ENCODE results near the gene BAIAP2. TPM values are rescaled to one million over a fixed set of nuclear protein-coding genes. Genes with fewer than 3 reads are reported as not detected.

The BAIAP2 gene
- total and polyA plus RNA-seq, 9 donors = 12.0 to 80.6 (median 23.2) TPM

GRCh38 chr17:81082177-81083073 is 47.5 kb downstream of the BAIAP2 start:
- Histone ChIP-seq H3K9me3 (no peaks in the 10 kb centered on the region), H3K36me3 (no peaks in the 10 kb centered on the region), H3K27me3 (no peaks in the 10 kb centered on the region), H3K4me3 (no peak overlapping the region), H3K4me1 (ENCODE audit: insufficient read depth) (no peaks in the 10 kb centered on the region), H3K27ac (no peak overlapping the region)
- intact Hi-C loops (cut with DNase I) = no loop called here
- WGBS, 3 donors = 88 to 92% (median 88%) methylated on average over 33 of the region's 33 CpGs
- no peak for DNase-seq
- TF ChIP-seq EP300 (IDR thresholded peaks at IDR 0.05) = no peak
- no peak for TF ChIP-seq CTCF (IDR thresholded peaks at IDR 0.05)
- no peak for TF ChIP-seq POLR2A (IDR thresholded peaks at IDR 0.05)

GRCh38 chr17:81083125-81083765 is 48.3 kb downstream of the BAIAP2 start:
- no peaks in the 10 kb centered on the region for H3K9me3 ChIP-seq
- intact Hi-C loops (cut with DNase I) = no loop called here
- peak in 1 of 5 donors; percentile 41 for DNase-seq
- TF ChIP-seq EP300 (IDR thresholded peaks at IDR 0.05) (no peak), CTCF (IDR thresholded peaks at IDR 0.05) (no peak), POLR2A (IDR thresholded peaks at IDR 0.05) (no peak)
- no peak overlapping the region for H3K4me3 ChIP-seq
- WGBS, 3 donors = 66 to 74% (median 74%) methylated on average over 27 of the region's 27 CpGs
- H3K27me3 ChIP-seq = no peaks in the 10 kb centered on the region
- H3K4me1 ChIP-seq (ENCODE audit: insufficient read depth) = no peaks in the 10 kb centered on the region
- no peak overlapping the region for H3K27ac ChIP-seq
- no peaks in the 10 kb centered on the region for H3K36me3 ChIP-seq

GRCh38 chr17:81084680-81085419 is 49.9 kb downstream of the BAIAP2 start:
- H3K27me3 ChIP-seq = no peaks in the 10 kb centered on the region
- intact Hi-C loops (cut with DNase I) = loop anchor here in 1 of 4 donors (2.0 kb wide), 1 partner anchor 38 kb away; no protein-coding TSS in a partner anchor
- H3K27ac ChIP-seq = no peak overlapping the region
- no peaks in the 10 kb centered on the region for H3K4me1 ChIP-seq (ENCODE audit: insufficient read depth)
- WGBS, 3 donors = 75 to 86% (median 83%) methylated on average over 25 to 26 of the region's 26 CpGs
- DNase-seq = no peak
- H3K36me3 ChIP-seq = no peaks in the 10 kb centered on the region
- no peaks in the 10 kb centered on the region for H3K9me3 ChIP-seq
- no peak overlapping the region for H3K4me3 ChIP-seq
- no peak for TF ChIP-seq EP300 (IDR thresholded peaks at IDR 0.05)
- TF ChIP-seq CTCF (IDR thresholded peaks at IDR 0.05) = no peak
- TF ChIP-seq POLR2A (IDR thresholded peaks at IDR 0.05) = no peak

- WGBS, 3 donors = 78 to 86% (median 83%) methylated on average over 20 of the region's 20 CpGs
- no peaks in the 10 kb centered on the region for H3K27me3 ChIP-seq
- H3K36me3 ChIP-seq = no peaks in the 10 kb centered on the region
- no peaks in the 10 kb centered on the region for H3K9me3 ChIP-seq
- TF ChIP-seq EP300 (IDR thresholded peaks at IDR 0.05) (no peak), POLR2A (IDR thresholded peaks at IDR 0.05) (no peak), CTCF (IDR thresholded peaks at IDR 0.05) (no peak)
- no peak overlapping the region for H3K27ac ChIP-seq
- intact Hi-C loops (cut with DNase I) = loop anchor here in 1 of 4 donors (2.0 kb wide), 1 partner anchor 39 kb away; no protein-coding TSS in a partner anchor
- DNase-seq = no peak
- no peaks in the 10 kb centered on the region for H3K4me1 ChIP-seq (ENCODE audit: insufficient read depth)
- H3K4me3 ChIP-seq = no peak overlapping the region
Measured at GRCh38 chr17:81085420-81085911, 50.5 kb downstream of the BAIAP2 start.
